IPS-11a (cell line): Measurements from ENCODE around the gene CYS1.
"Not testable (repeated sequence)": the region's sequence is repeated elsewhere in the genome, so short reads cannot be mapped to it uniquely, and the experiment has no call there.

Source experiments
- H3K4me3 ChIP-seq: one replicate; pipeline ENCODE4 v1.5.1; 2013; ENCODE audit warnings: low read depth, low read length, control low read depth

The CYS1 gene

GRCh38 chr2:10079870-10080535 lies at the start of gene CYS1:
CYS1 (minus strand) TSS chr2:10080411; CDS start chr2:10080223, 188 bp downstream.
- H3K4me3 ChIP-seq: peak within 1 kb of the TSS; percentile 37

GRCh38 chr2:10129490-10129889 lies 49.3 kb upstream of the CYS1 start:
- H3K4me3 ChIP-seq: no peak overlapping the region

- no peak overlapping the region for H3K4me3 ChIP-seq
Observed at GRCh38 chr2:10128420-10128819, 48.2 kb upstream of the CYS1 start.

- H3K4me3 ChIP-seq: no peak overlapping the region
Observed at GRCh38 chr2:10126632-10127026, 46.4 kb upstream of the CYS1 start.

GRCh38 chr2:10125842-10126631 lies 45.8 kb upstream of the CYS1 start:
- no peak overlapping the region for H3K4me3 ChIP-seq

- H3K4me3 ChIP-seq: no peak overlapping the region
Observed at GRCh38 chr2:10124538-10125045, 44.4 kb upstream of the CYS1 start.

- H3K4me3 ChIP-seq: peak overlapping the region; percentile 82
Observed at GRCh38 chr2:10123281-10123680, 43.1 kb upstream of the CYS1 start.

GRCh38 chr2:10122500-10123280 lies 42.5 kb upstream of the CYS1 start, which contains the start of gene RRM2:
RRM2 (plus strand) TSS chr2:10122739; CDS start chr2:10122799, 60 bp downstream.
- peak within 1 kb of the TSS; percentile 82 for H3K4me3 ChIP-seq

GRCh38 chr2:10120877-10121574 lies 40.8 kb upstream of the CYS1 start:
- peak overlapping the region; percentile 82 for H3K4me3 ChIP-seq

GRCh38 chr2:10120158-10120876 lies 40.1 kb upstream of the CYS1 start:
- peak overlapping the region; percentile 82 for H3K4me3 ChIP-seq

GRCh38 chr2:10119601-10120157 lies 39.5 kb upstream of the CYS1 start:
- no peak overlapping the region for H3K4me3 ChIP-seq

- H3K4me3 ChIP-seq: no peak overlapping the region
Observed at GRCh38 chr2:10119027-10119325, 38.8 kb upstream of the CYS1 start.

GRCh38 chr2:10109311-10109710 lies 29.1 kb upstream of the CYS1 start:
- no peak overlapping the region for H3K4me3 ChIP-seq

GRCh38 chr2:10104906-10105305 lies 24.7 kb upstream of the CYS1 start:
- not testable (repeated sequence) for H3K4me3 ChIP-seq

GRCh38 chr2:10103179-10103578 lies 23.0 kb upstream of the CYS1 start:
- H3K4me3 ChIP-seq: no peak overlapping the region

- no peak overlapping the region for H3K4me3 ChIP-seq
Observed at GRCh38 chr2:10101491-10101890, 21.3 kb upstream of the CYS1 start.

GRCh38 chr2:10097352-10098148 lies 17.3 kb upstream of the CYS1 start:
- H3K4me3 ChIP-seq: no peak overlapping the region

GRCh38 chr2:10096641-10097040 lies 16.4 kb upstream of the CYS1 start:
- H3K4me3 ChIP-seq: no peak overlapping the region

- H3K4me3 ChIP-seq: no peak overlapping the region
Observed at GRCh38 chr2:10095175-10095574, 15.0 kb upstream of the CYS1 start.
